HepG2 (cell line): ENCODE results near the gene ARSB. TPM values are rescaled to one million over a fixed set of nuclear protein-coding genes. Genes with fewer than 3 reads are reported as not detected.

Source experiments
- ATAC-seq: fragments of 200-7000 bp; cut with Tn5 transposase; 3 replicates; pipeline ENCODE4 v1.9.1; 2020; ENCODE audit warnings: mild to moderate bottlenecking, moderate library complexity
- BruUV-seq: library from RNA; stranded (reverse); fragments of 400-500 nt; replicated peaks from 2 replicates; lab custom pipeline; 2021; lab: Mats Ljungman, UMichigan
- CTCF ChIA-PET: fragments of 300-600 bp; formaldehyde crosslinking; extraction: SDS; loops from one replicate; lab custom pipeline; 2021; ENCODE audit warnings: low total read pairs, inconsistent platforms, low intra/inter-chr PET ratio; lab: Yijun Ruan, JAX
- POLR2A ChIA-PET: fragments of 350-600 bp; sonication (Branson Sonifier 250); formaldehyde crosslinking; loops from one replicate; lab custom pipeline; 2020; ENCODE audit warnings: antibody characterized with exemption, inconsistent platforms; lab: Yijun Ruan, JAX
- DNase-seq: peaks from one replicate; pipeline ENCODE4 v3.0.0-alpha.2; 2015; ENCODE audit warnings: low spot score
- FAIRE-seq: peaks from 3 replicates; lab custom pipeline; 2011; peaks lifted over from hg19 to GRCh38; lab: Jason Lieb, UNC
- H2AFZ ChIP-seq: one replicate; pipeline ENCODE4 v1.6.1; 2011; ENCODE audit warnings: low read length, inconsistent platforms
- H3K27ac ChIP-seq: fragments of 300-600 bp; 3 replicates; pipeline ENCODE4 v1.8.0; 2011; ENCODE audit warnings: mixed run types, mild to moderate bottlenecking, mixed read lengths, low read length, inconsistent platforms; ENCODE audit not compliant: insufficient read depth; ENCODE audit errors: extremely low read length
- H3K27me3 ChIP-seq, 2 experiments: fragments of 200-600 bp in 1 of 2; 2 replicates in 1 of 2; 3 replicates in 1 of 2; pipeline versions ENCODE4 v1.6.0 to v1.8.0; 2011; ENCODE audit warnings: low read length in 2 of 2, mild to moderate bottlenecking in 2 of 2, moderate library complexity in 2 of 2, inconsistent platforms in 1 of 2; ENCODE audit not compliant: insufficient read depth in 2 of 2, control insufficient read depth in 1 of 2
- H3K36me3 ChIP-seq, 2 experiments: fragments of 200-600 bp in 1 of 2; replicated peaks in 1 of 2; 2 replicates in 1 of 2; 3 replicates in 1 of 2; pipeline versions ENCODE4 v1.5.1 to v1.8.0; 2011; ENCODE audit warnings: low read length in 2 of 2, inconsistent platforms in 1 of 2; ENCODE audit not compliant: insufficient read depth in 2 of 2, control insufficient read depth in 1 of 2
- H3K4me1 ChIP-seq: 2 replicates; pipeline ENCODE4 v1.5.1; 2012; ENCODE audit warnings: low read length, inconsistent platforms; ENCODE audit not compliant: insufficient read depth
- H3K4me2 ChIP-seq: 2 replicates; pipeline ENCODE4 v1.6.0; 2011; ENCODE audit warnings: low read depth, low read length, inconsistent platforms
- H3K4me3 ChIP-seq, 3 experiments: fragments of 200-600 bp in 1 of 3; sonication (generic), shearing (Covaris generic) in 1 of 3; replicated peaks in 1 of 3; 2 replicates each; pipeline ENCODE4 v1.5.1; 2011 to 2016; ENCODE audit warnings: low read length in 3 of 3, inconsistent platforms in 2 of 3, low read depth in 2 of 3, mild to moderate bottlenecking in 2 of 3, control low read depth in 1 of 3, mixed read lengths in 1 of 3; ENCODE audit not compliant: insufficient read depth in 1 of 3
- H3K79me2 ChIP-seq: one replicate; pipeline ENCODE4 v1.6.1; 2011; ENCODE audit warnings: low read length, inconsistent platforms; ENCODE audit not compliant: insufficient read depth
- H3K9ac ChIP-seq: 2 replicates; pipeline ENCODE4 v1.6.0; 2011; ENCODE audit warnings: mild to moderate bottlenecking, low read depth, low read length, inconsistent platforms; ENCODE audit not compliant: insufficient read depth
- H3K9me3 ChIP-seq: 2 replicates; pipeline ENCODE4 v1.5.1; 2012; ENCODE audit warnings: mild to moderate bottlenecking, low read length
- H4K20me1 ChIP-seq: 2 replicates; pipeline ENCODE4 v1.6.0; 2011; ENCODE audit warnings: inconsistent platforms, mild to moderate bottlenecking, low read length, moderate library complexity; ENCODE audit not compliant: insufficient read depth
- CCDC6 ChIP-seq: sonication (generic); formaldehyde crosslinking; IDR thresholded peaks from 2 replicates; pipeline ENCODE4 v1.8.1; 2022; ENCODE audit warnings: mild to moderate bottlenecking, missing genetic modification reagents, moderate library complexity
- CREB1 ChIP-seq, 2 experiments: fragments of 450-650 bp in 1 of 2; IDR thresholded peaks; 2 replicates each; pipeline ENCODE4 v1.6.1; 2016 to 2017; ENCODE audit warnings: control low read depth in 1 of 2, mild to moderate bottlenecking in 1 of 2, missing compliant biosample characterization in 1 of 2, missing genetic modification characterization in 1 of 2
- ELF1 ChIP-seq: sonication (generic); formaldehyde crosslinking; IDR thresholded peaks from 2 replicates; pipeline ENCODE4 v1.4.0; 2020; ENCODE audit warnings: missing genetic modification reagents
- MTF1 ChIP-seq: sonication (generic); formaldehyde crosslinking; IDR thresholded peaks from 2 replicates; pipeline ENCODE4 v1.5.0; 2020; ENCODE audit warnings: missing genetic modification reagents
- NFE2L1 ChIP-seq: sonication (generic); formaldehyde crosslinking; IDR thresholded peaks from 2 replicates; pipeline ENCODE4 v1.4.0; 2020; ENCODE audit warnings: missing genetic modification reagents, mild to moderate bottlenecking, borderline replicate concordance
- PCBP1 ChIP-seq: fragments of 200-400 bp; formaldehyde crosslinking; IDR thresholded peaks from 2 replicates; pipeline ENCODE4 v1.6.1; 2017; ENCODE audit warnings: mild to moderate bottlenecking, low read depth, low read length, borderline replicate concordance
- PRMT3 ChIP-seq: sonication (generic); formaldehyde crosslinking; IDR thresholded peaks from 2 replicates; pipeline ENCODE4 v1.8.1; 2022; ENCODE audit warnings: low read depth, mild to moderate bottlenecking, moderate library complexity, missing genetic modification reagents, borderline replicate concordance
- ZFP36L1 ChIP-seq: sonication (generic); formaldehyde crosslinking; IDR thresholded peaks from 2 replicates; pipeline ENCODE4 v1.8.0; 2022; ENCODE audit warnings: mild to moderate bottlenecking, missing genetic modification reagents, moderate library complexity
- ZNF263 ChIP-seq: sonication (generic); formaldehyde crosslinking; IDR thresholded peaks from 2 replicates; pipeline ENCODE4 v1.4.0; 2020; ENCODE audit warnings: missing genetic modification reagents
- ZNF350 ChIP-seq: sonication (generic); formaldehyde crosslinking; IDR thresholded peaks from 2 replicates; pipeline ENCODE4 v1.4.0; 2020; ENCODE audit warnings: mild to moderate bottlenecking, low read depth, missing genetic modification reagents, borderline replicate concordance
- ZNF75D ChIP-seq: sonication (generic); formaldehyde crosslinking; IDR thresholded peaks from 2 replicates; pipeline ENCODE4 v1.8.1; 2023; ENCODE audit warnings: missing genetic modification reagents, mild to moderate bottlenecking, borderline replicate concordance
- WGBS: methylation state at CpG from one replicate; pipeline ENCODE4 v1.1.6; 2017; ENCODE audit warnings: low lambda C conversion rate; 5-methylcytosine and 5-hydroxymethylcytosine counted together
- in situ Hi-C: cut with HindIII; loops from 2 replicates; pipeline ENCODE4 v1.10.0; 2017; ENCODE audit warnings: low pct_unique_long_range_greater_than_20kb; ENCODE audit not compliant: extremely low pct_ligation_motif_present
- intact Hi-C: fragments of 100-400 bp; cut with micrococcal nuclease; formaldehyde crosslinking; loops from one replicate; pipeline ENCODE4 v1.10.0; 2022; ENCODE audit not compliant: unreplicated experiment
- polyA plus RNA-seq, 8 experiments: library from polyadenylated mRNA; depleted of rRNA in 3 of 8; stranded (reverse) in 7 of 8; unstranded in 1 of 8; fragments of >200 nt; fragmentation: Illumina TruSeq in 4 of 8; extraction: Trizol in 4 of 8; gene quantifications; 2 replicates each; pipeline versions ENCODE4 v1.2.1 to v1.2.3, GENCODE V29; 2011 to 2016; ENCODE audit warnings: low read depth in 4 of 8, missing spikeins in 1 of 8, mixed read lengths in 1 of 8; ENCODE audit not compliant: insufficient read depth in 1 of 8
- total RNA-seq, 5 experiments: library from RNA; depleted of rRNA; stranded (reverse); fragments of >200 nt; fragmentation: Illumina TruSeq; extraction: Trizol; gene quantifications; 2 replicates each; pipeline ENCODE4 v1.2.3, GENCODE V29; 2016; ENCODE audit warnings: low read depth in 1 of 5
- TF ChIP-seq, protein P1 (sequence below): sonication (generic); formaldehyde crosslinking; IDR thresholded peaks from 2 replicates; pipeline ENCODE4 v1.5.0; 2020; ENCODE audit warnings: mild to moderate bottlenecking, missing genetic modification reagents, borderline replicate concordance
- TF ChIP-seq, protein P2 (sequence below): sonication (generic); formaldehyde crosslinking; conservative IDR thresholded peaks from 2 replicates; pipeline ENCODE4 v1.4.0; 2020; ENCODE audit warnings: mild to moderate bottlenecking, missing genetic modification reagents, moderate library complexity

Gene ARSB
- total and polyA plus RNA-seq, 2 of the 13 experiments (the other 11 are each of a cell fraction or from before 2014, with no cell fraction given): 52.6 to 66.4 TPM

DNA sequence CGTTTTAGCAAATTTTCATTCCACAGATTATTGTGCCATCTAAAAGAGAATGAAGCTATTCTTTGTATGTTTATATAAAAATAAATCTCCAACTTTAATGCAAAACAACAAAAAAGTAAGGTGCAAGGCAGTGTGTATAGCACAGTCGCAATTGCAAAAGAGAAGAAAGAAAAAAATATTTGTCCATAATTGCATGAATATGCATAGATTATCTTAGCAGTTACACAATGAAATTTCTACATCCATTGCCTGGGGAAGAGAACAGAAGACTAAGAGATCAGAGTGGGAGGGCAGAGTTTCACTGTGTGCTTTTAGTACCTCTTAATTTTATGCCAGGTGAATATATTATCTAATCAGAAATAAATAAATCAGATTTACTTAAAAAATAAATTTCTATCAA is 250.2 kb downstream of the ARSB start (continued):
- TF ChIP-seq ZNF263 (CRISPR knock-in tag) (no peak), MTF1 (CRISPR knock-in tag) (no peak), ELF1 (CRISPR knock-in tag) (no peak)
- TF ChIP-seq, all 625 proteins: peak for 0

- H3K9me3 ChIP-seq: no peaks in the 10 kb centered on the region
- no peaks in the 10 kb centered on the region for H3K27me3 ChIP-seq
- no peak for DNase-seq
- ATAC-seq: no peak
- H3K4me1 ChIP-seq: no peaks in the 10 kb centered on the region
- no peak overlapping the region for H3K4me2 ChIP-seq
- 40% methylated on average over 4 of the region's 4 CpGs for WGBS
- ChIA-PET CTCF (no interaction called here), POLR2A (no interaction called here)
- no peaks in the 10 kb centered on the region for H3K79me2 ChIP-seq
- no peaks in the 10 kb centered on the region for H4K20me1 ChIP-seq
- no peak overlapping the region for H3K9ac ChIP-seq
- H3K36me3 ChIP-seq: no peaks in the 10 kb centered on the region
- no peak overlapping the region for H2AFZ ChIP-seq
- no peak overlapping the region for H3K4me3 ChIP-seq
- in situ Hi-C loops (no loop called here), intact Hi-C loops (no loop called here)
- no TSS peak for BruUV-seq
- no peak for FAIRE-seq
- no peak overlapping the region for H3K27ac ChIP-seq
- TF ChIP-seq, protein P1, sequence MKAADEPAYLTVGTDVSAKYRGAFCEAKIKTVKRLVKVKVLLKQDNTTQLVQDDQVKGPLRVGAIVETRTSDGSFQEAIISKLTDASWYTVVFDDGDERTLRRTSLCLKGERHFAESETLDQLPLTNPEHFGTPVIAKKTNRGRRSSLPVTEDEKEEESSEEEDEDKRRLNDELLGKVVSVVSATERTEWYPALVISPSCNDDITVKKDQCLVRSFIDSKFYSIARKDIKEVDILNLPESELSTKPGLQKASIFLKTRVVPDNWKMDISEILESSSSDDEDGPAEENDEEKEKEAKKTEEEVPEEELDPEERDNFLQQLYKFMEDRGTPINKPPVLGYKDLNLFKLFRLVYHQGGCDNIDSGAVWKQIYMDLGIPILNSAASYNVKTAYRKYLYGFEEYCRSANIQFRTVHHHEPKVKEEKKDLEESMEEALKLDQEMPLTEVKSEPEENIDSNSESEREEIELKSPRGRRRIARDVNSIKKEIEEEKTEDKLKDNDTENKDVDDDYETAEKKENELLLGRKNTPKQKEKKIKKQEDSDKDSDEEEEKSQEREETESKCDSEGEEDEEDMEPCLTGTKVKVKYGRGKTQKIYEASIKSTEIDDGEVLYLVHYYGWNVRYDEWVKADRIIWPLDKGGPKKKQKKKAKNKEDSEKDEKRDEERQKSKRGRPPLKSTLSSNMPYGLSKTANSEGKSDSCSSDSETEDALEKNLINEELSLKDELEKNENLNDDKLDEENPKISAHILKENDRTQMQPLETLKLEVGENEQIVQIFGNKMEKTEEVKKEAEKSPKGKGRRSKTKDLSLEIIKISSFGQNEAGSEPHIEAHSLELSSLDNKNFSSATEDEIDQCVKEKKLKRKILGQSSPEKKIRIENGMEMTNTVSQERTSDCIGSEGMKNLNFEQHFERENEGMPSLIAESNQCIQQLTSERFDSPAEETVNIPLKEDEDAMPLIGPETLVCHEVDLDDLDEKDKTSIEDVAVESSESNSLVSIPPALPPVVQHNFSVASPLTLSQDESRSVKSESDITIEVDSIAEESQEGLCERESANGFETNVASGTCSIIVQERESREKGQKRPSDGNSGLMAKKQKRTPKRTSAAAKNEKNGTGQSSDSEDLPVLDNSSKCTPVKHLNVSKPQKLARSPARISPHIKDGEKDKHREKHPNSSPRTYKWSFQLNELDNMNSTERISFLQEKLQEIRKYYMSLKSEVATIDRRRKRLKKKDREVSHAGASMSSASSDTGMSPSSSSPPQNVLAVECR (CRISPR knock-in tag): no peak
- TF ChIP-seq ZNF350 (CRISPR knock-in tag) (no peak), CREB1 (IDR thresholded peaks at IDR 0.05) (no peak), CREB1 (CRISPR knock-in tag; IDR thresholded peaks at IDR 0.05) (no peak), NFE2L1 (CRISPR knock-in tag) (no peak), PRMT3 (CRISPR knock-in tag) (no peak), ZNF75D (CRISPR knock-in tag) (no peak), PCBP1 (no peak), CCDC6 (no peak), ZFP36L1 (CRISPR knock-in tag) (no peak)
- TF ChIP-seq, protein P2, sequence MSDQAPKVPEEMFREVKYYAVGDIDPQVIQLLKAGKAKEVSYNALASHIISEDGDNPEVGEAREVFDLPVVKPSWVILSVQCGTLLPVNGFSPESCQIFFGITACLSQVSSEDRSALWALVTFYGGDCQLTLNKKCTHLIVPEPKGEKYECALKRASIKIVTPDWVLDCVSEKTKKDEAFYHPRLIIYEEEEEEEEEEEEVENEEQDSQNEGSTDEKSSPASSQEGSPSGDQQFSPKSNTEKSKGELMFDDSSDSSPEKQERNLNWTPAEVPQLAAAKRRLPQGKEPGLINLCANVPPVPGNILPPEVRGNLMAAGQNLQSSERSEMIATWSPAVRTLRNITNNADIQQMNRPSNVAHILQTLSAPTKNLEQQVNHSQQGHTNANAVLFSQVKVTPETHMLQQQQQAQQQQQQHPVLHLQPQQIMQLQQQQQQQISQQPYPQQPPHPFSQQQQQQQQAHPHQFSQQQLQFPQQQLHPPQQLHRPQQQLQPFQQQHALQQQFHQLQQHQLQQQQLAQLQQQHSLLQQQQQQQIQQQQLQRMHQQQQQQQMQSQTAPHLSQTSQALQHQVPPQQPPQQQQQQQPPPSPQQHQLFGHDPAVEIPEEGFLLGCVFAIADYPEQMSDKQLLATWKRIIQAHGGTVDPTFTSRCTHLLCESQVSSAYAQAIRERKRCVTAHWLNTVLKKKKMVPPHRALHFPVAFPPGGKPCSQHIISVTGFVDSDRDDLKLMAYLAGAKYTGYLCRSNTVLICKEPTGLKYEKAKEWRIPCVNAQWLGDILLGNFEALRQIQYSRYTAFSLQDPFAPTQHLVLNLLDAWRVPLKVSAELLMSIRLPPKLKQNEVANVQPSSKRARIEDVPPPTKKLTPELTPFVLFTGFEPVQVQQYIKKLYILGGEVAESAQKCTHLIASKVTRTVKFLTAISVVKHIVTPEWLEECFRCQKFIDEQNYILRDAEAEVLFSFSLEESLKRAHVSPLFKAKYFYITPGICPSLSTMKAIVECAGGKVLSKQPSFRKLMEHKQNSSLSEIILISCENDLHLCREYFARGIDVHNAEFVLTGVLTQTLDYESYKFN: no peak
These were observed 250.8 kb downstream of the ARSB start for GRCh38 chr5:78734094-78734845.
